ENCODE results near the gene AGPAT1.

DNA sequence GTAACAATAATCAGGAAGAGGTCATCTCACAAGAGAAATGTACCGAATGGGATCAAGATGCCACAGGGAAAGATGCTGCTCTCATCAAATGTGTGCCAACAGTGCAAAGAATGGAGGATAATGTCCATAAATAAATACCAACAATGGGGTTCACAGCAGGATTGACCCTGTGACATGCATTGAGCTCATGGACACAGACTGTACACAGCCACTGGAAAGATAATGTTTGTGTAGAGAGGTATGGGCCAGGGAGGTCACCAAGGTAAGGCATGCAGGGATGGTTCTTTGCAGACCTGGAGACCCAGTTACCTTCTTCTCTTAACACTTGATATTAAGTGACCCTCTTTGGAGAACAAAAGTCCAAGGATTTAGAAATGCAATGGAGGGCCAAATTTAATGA is 1.5 kb downstream of the AGPAT1 start:
- TF ChIP-seq, protein P1, sequence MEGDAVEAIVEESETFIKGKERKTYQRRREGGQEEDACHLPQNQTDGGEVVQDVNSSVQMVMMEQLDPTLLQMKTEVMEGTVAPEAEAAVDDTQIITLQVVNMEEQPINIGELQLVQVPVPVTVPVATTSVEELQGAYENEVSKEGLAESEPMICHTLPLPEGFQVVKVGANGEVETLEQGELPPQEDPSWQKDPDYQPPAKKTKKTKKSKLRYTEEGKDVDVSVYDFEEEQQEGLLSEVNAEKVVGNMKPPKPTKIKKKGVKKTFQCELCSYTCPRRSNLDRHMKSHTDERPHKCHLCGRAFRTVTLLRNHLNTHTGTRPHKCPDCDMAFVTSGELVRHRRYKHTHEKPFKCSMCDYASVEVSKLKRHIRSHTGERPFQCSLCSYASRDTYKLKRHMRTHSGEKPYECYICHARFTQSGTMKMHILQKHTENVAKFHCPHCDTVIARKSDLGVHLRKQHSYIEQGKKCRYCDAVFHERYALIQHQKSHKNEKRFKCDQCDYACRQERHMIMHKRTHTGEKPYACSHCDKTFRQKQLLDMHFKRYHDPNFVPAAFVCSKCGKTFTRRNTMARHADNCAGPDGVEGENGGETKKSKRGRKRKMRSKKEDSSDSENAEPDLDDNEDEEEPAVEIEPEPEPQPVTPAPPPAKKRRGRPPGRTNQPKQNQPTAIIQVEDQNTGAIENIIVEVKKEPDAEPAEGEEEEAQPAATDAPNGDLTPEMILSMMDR (IDR thresholded peaks at IDR 0.05) = no peak
- TF ChIP-seq EZH2phosphoT487 (IDR thresholded peaks at IDR 0.05; ENCODE audit: borderline replicate concordance, low read depth) (no peak), MEF2A (IDR thresholded peaks at IDR 0.05; ENCODE audit: borderline replicate concordance, low read depth) (no peak), TAF1 (IDR thresholded peaks at IDR 0.05; ENCODE audit: borderline replicate concordance, low read depth, low read length) (no peak), RXRA (IDR thresholded peaks at IDR 0.05; ENCODE audit: borderline replicate concordance, low read depth) (no peak), EP300 (IDR thresholded peaks at IDR 0.05; ENCODE audit: borderline replicate concordance in 1 of 2, low read depth in 1 of 2, low read length in 1 of 2) (no peak), FOSL2 (IDR thresholded peaks at IDR 0.05; ENCODE audit: borderline replicate concordance, low read depth) (no peak)

All from SK-N-SH (cell line).